GM21390 (cell line): ENCODE data around the gene S1PR2.
"Not testable (repeated sequence)": the region's sequence is repeated elsewhere in the genome, so short reads cannot be mapped to it uniquely, and the experiment has no call there.

ENCODE experiments used
- ATAC-seq: cut with Tn5 transposase; IDR thresholded peaks from one replicate; pipeline ENCODE4 v1.9.1; 2021; ENCODE audit not compliant: unreplicated experiment

The S1PR2 gene

DNA sequence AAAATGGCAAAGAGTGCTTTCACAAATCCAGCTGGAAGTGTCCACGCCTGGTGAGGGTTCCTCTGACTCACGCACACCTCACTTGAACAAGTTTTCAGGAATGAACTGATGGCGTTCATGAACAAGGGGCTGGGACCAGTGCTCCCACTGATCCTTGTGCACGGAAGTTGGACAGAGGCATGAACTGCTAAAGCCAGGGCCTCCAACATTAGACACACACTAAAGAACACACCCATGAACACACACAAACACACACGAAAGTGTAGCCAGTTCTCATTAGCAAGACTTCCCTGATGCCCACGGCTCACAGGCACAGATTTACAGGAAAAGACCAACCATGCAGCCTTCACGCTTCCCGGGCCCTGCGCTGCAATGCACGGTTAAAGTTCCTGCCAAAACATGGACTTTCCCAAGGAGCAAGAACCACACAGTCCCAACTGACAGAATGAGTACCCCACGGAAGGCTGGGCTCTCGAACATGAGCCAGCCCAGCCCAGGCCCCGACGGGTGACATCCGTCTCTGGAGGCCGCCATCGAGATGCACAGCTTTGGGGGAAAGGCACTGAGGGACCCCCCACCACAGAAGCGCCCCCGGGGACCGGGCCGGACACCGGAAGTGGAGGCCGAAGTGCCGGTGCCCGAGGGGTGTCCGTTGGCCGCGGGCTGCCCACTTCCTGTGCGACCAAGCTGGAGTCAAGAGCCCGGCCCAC lies 37.2 kb downstream of the S1PR2 start:
- ATAC-seq, result peak; percentile 9

DNA sequence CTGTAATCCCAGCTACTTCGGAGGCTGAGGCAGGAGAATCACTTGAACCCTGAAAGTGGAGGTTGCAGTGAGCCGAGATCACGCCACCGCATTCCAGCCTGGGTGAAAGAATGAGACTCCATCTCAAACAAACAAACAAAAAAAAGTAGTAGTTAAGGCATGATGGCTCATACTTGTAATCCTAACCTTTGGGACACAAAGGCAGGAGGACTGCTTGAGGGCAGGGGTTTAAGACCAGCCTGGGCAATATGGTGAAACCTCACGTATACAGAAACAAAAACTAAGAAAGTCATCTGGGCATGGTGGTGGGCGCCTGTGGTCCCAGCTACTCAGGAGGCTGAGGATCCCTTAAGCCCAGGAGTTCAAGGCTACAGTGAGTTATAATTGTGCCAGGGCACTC lies 38.2 kb downstream of the S1PR2 start:
- ATAC-seq, result no peak

DNA sequence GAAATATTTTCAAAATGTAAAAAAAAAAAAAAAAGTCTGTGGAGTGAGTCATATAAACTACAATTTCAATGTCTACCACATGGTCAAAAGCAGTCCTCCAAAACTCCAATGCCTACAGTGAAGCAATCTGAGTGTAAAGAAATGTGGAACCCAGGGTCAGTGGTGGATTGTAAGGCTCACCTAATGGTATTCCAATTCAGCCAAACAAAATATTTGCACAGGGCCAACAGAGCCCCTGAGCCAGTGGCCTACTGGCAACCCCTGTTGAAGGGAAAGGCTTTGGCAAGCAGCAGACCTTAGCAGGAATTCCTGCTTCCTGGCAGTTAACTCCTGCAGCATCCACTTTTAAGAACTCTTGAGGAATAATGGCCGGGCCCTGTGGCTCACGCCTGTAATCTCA lies 39.8 kb downstream of the S1PR2 start:
- ATAC-seq, result no peak

DNA sequence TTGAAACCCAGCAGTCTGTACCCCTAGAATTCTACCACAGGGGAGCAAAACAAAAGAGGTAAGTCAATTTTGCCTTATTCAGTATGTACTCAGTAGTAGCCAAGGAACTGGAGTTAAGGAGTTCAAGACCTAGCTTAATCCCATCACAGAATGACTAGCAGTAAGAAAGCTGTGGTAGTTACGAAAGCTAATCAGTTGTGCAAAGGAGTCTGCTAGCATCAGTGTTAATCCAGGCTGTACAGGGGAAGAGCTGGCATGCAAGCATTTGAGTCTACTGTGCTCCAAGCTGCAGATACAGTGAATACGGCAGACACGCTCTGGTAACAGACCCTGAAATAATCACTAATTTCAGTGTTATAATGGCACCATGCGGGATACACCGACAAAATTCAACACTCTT lies 41.1 kb downstream of the S1PR2 start:
- no peak for ATAC-seq

DNA sequence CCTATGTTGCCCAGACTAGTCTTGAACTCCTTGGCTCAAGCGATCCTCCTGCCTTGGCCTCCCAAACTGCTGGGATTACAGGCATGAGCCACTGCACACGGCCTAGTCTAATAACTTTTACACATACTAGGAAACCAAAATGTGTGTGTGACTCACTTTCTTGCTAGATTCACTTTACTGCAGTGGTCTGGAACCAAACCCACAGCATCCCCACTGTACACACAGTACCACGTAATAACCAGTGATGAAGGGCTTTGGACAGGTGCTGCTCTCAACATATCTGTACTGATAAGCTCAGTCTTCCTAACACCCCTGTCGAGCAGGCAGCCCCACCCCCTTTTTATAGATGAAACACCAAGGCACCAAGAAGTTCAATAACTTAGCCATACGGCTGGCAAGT lies 41.5 kb downstream of the S1PR2 start:
- ATAC-seq, result no peak

DNA sequence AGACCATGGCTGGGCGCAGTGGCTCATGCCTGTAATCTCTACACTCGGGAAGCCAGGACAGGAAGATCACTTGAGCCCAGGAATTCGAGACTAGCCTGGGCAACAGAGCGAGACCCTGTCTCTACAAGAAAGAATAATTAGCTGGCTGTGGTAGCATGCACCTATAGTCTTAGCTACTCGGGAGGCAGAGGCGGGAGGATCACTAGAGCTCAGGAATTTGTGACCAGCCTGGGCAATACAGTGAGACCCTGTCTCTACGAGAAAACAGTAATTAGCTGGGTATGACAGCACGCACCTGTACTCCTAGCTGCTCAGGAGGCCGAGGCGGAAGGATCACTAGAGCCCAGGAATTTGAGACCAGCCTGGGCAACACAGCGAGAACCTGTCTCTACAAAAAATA lies 43.8 kb downstream of the S1PR2 start:
- no peak for ATAC-seq

DNA sequence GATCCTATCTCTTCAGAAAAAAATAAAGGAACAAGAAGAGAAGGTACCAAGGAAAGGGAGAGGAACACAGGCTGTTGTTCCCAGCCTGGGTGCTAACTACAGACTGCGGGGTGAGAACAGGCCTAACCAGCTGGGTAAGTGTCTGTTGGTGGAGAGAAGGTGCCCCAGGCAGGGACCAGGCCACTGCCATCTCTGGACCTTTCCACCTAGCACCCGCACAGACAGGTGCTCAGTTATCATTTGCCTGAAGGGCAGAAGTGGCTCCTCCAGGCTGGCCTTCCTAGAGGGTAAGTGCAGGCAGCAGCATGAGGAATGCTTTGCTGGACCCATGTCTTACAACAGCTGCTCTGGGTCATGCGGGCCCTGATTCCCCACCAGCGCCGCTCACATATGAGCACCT lies 46.5 kb downstream of the S1PR2 start:
- no peak for ATAC-seq

DNA sequence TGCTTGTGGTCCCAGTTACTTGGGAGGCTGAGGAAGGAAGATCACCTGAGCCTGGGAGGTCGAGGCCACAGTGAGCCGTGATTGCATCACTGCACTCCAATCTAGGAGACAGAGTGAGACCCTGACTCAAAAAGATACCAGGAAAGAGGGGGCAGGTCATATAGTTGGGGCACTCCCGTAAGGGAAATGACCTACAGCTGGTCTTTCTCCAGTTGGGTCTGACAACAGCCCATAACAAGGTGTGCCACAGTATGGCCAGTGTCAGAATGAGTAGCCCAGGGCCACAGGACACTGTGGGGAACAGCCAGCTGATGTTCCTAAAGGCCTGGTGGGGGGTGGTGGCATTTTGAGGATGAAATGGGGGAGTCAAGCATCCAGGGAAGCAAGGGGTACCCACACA lies 47.2 kb downstream of the S1PR2 start:
- ATAC-seq, result no peak

DNA sequence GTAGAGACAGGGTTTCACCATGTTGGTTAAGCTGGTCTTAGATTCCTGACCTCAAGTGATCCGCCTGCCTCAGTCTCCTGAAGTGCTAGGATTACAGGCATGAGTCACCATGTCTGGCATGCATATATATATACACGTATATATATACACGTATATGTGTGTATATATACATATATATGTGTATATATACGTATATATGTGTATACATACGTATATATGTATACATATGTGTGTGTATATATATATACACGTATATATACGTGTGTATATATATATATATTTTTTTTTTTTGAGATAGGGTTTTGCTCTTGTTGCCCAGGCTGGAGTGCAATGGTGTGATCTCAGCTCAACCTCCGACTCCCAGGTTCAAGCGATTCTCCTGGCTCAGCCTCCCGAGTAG lies 48.3 kb downstream of the S1PR2 start:
- no peak for ATAC-seq

DNA sequence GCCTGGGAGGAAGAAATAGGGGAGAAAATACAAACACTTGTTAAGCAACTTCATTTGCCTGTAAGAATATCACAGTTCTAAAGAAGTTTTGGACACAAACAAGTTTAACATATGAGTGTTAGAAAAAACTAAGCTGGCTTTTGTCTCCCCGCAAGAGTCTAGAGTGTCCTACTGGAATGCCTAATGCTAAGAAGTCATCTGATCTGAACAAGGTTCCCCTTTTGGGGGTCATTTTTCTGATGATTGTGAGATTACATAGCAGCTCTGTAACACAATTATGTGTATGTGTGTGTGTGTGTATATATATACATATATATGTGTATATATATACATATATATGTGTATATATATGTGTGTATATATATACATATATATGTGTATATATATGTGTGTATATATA lies 49.1 kb downstream of the S1PR2 start:
- no peak for ATAC-seq

DNA sequence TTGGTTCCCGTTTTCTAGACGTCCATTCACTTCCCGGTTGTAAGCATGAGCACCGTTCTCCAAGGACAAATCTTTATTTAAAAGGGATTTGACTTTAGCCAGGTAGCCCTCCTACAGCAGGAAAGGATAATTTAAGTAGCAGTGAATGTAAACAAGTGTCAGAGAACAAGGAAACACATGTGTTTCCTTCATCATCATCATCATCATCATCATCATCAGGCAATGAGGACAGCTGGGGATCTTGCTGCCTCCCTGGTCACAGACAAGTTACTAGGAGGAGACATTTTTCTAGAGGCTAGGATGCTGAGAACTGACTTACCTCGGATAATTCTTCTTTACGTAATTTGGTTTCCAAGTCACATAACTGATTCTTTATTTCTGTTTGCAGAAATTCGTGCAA lies 50.7 kb downstream of the S1PR2 start:
- no peak for ATAC-seq

DNA sequence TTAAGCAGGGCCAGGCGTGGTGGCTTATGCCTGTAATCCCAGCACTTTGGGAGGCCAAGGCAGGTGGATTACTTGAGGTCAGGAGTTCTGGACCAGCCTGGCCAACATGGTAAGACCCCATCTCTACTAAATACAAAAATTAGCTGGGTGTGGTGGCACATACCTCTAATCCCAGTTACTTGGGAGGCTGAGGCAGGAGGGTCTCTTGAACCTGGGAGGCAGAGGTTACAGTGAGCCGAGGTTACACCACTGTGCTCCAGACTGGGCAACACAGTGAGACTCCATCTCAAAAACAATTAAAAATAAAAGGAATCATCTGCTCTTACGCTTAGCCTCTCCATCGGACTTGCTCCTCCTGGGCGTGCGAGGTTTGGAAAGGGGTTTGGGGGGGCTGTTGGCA lies 51.1 kb downstream of the S1PR2 start:
- not testable (repeated sequence) for ATAC-seq

DNA sequence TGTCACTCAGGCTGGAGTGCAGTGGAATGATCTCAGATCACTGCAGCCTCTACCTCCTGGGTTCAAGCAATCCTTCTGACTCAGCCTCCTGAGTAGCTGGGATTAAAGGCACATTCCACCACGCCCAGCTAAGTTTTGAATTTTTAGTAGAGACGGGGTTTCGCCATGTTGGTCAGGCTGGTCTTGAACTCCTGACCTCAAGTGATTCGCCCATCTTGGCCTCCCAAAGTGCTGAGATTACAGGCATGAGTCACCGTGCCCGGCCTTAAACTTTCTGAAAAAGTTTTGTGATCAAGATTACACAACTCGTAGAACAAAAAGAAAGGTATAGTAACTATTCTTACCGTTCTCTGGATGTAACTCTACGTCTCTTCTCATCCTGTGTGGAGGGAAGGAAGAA lies 57.6 kb downstream of the S1PR2 start:
- ATAC-seq, result no peak
